ENCODE results near the gene SP1. TPM values are rescaled to one million over a fixed set of nuclear protein-coding genes. Genes with fewer than 3 reads are reported as not detected.

The SP1 gene
- total and polyA plus RNA-seq, 9 of the 15 experiments (the other 6 are each of a cell fraction or from before 2014, with no cell fraction given), result 8.0 to 65.5 (median 41.6) TPM

- in situ Hi-C loops (cut with MboI) (no loop called here), intact Hi-C loops (cut with micrococcal nuclease) (no loop called here)
- Histone ChIP-seq H3K4me3 (no peak overlapping the region), H3K79me2 (ENCODE audit: control insufficient read depth, insufficient read depth, low read length) (peaks cover 90% of the 10 kb centered on the region), H3K4me1 (replicated peaks in 1 of 2; ENCODE audit: control insufficient read depth in 2 of 2, insufficient read depth in 2 of 2, low read length in 2 of 2) (peaks cover 7 to 9% of the 10 kb centered on the region in 2 experiments), H3K36me3 (ENCODE audit: control insufficient read depth, insufficient read depth, low read length) (peaks cover 46% of the 10 kb centered on the region), H3K9ac (ENCODE audit: insufficient read depth in 1 of 2, low read depth in 2 of 2, low read length in 2 of 2) (no peak overlapping the region), H3K9me1 (ENCODE audit: control insufficient read depth, insufficient read depth, low read length) (no peaks in the 10 kb centered on the region), H3K9me3 (replicated peaks; ENCODE audit: control insufficient read depth, insufficient read depth, low read depth, low read length) (no peaks in the 10 kb centered on the region), H3K4me2 (ENCODE audit: insufficient read depth, low read length) (no peak overlapping the region), H3K27ac (ENCODE audit: extremely low read depth, low read depth, low read length) (no peak overlapping the region), H3K27me3 (ENCODE audit: control insufficient read depth in 2 of 2, insufficient read depth in 2 of 2, low read length in 2 of 2) (no peaks in the 10 kb centered on the region), H2AFZ (ENCODE audit: low read depth, low read length) (no peak overlapping the region), H4K20me1 (replicated peaks; ENCODE audit: control insufficient read depth, insufficient read depth, low read length) (0 out of 2 replicates have a peak, but pooled peaks cover 3% of the 10 kb centered on the region)
- POLR2A ChIA-PET, result interaction anchor here (1.2 kb wide), 1 partner anchor 12 kb away, joined by 5 read pairs; no protein-coding TSS in a partner anchor
- no peak for ATAC-seq
- no peak for TF ChIP-seq FUS (optimal IDR thresholded peaks at IDR 0.05; ENCODE audit: low read depth, low read length)
- no peak for TF ChIP-seq MAX (CRISPR knock-in tag; IDR thresholded peaks at IDR 0.05)
- TF ChIP-seq SAP30 (IDR thresholded peaks at IDR 0.05; ENCODE audit: borderline replicate concordance, insufficient read depth, low read depth, low read length, poor library complexity, severe bottlenecking), result no peak
- TF ChIP-seq ZNF12 (CRISPR knock-in tag; IDR thresholded peaks at IDR 0.05), result no peak
- TF ChIP-seq ETV5 (CRISPR knock-in tag; IDR thresholded peaks at IDR 0.05; ENCODE audit: low read depth), result no peak
- TF ChIP-seq, protein P1, sequence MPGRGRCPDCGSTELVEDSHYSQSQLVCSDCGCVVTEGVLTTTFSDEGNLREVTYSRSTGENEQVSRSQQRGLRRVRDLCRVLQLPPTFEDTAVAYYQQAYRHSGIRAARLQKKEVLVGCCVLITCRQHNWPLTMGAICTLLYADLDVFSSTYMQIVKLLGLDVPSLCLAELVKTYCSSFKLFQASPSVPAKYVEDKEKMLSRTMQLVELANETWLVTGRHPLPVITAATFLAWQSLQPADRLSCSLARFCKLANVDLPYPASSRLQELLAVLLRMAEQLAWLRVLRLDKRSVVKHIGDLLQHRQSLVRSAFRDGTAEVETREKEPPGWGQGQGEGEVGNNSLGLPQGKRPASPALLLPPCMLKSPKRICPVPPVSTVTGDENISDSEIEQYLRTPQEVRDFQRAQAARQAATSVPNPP (IDR thresholded peaks at IDR 0.05; ENCODE audit: borderline replicate concordance, insufficient read depth, insufficient read length), result no peak
- no peak for TF ChIP-seq SAFB (IDR thresholded peaks at IDR 0.05; ENCODE audit: borderline replicate concordance, low read depth, low read length)
- TF ChIP-seq, protein P2, sequence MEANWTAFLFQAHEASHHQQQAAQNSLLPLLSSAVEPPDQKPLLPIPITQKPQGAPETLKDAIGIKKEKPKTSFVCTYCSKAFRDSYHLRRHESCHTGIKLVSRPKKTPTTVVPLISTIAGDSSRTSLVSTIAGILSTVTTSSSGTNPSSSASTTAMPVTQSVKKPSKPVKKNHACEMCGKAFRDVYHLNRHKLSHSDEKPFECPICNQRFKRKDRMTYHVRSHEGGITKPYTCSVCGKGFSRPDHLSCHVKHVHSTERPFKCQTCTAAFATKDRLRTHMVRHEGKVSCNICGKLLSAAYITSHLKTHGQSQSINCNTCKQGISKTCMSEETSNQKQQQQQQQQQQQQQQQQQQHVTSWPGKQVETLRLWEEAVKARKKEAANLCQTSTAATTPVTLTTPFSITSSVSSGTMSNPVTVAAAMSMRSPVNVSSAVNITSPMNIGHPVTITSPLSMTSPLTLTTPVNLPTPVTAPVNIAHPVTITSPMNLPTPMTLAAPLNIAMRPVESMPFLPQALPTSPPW (CRISPR knock-in tag; IDR thresholded peaks at IDR 0.05), result no peak
- TF ChIP-seq ZNF274 (IDR thresholded peaks at IDR 0.05; ENCODE audit: borderline replicate concordance, low read depth, low read length), result no peak
- TF ChIP-seq TCF3 (CRISPR knock-in tag; IDR thresholded peaks at IDR 0.05), result no peak
- no peak for TF ChIP-seq RAD21 (CRISPR knock-in tag; conservative IDR thresholded peaks at IDR 0.05 in 1 of 2, IDR thresholded peaks at IDR 0.05 in 1 of 2)
- no TSS peak for BruUV-seq (replicated peaks)
- 77% methylated on average over 5 of the region's 5 CpGs for WGBS (ENCODE audit: insufficient coverage, low coverage, missing lambda C conversion rate)
- DNase-seq (ENCODE audit: extremely low read depth in 1 of 4, low spot score in 3 of 4), result no peak
- no peak for FAIRE-seq
- CTCF ChIA-PET (ENCODE audit: low intra/inter-chr PET ratio), result no interaction called here
Measured at GRCh38 chr12:53391724-53392123, 11.7 kb downstream of the SP1 start.
